GM12865 (cell line): ENCODE data around the gene VWA8.
"Not testable (repeated sequence)": the region's sequence is repeated elsewhere in the genome, so short reads cannot be mapped to it uniquely, and the experiment has no call there.

Source experiments
- DNase-seq: peaks from one replicate; pipeline ENCODE4 v3.0.0; 2010; ENCODE audit warnings: low read depth
- H3K4me3 ChIP-seq: 2 replicates; pipeline ENCODE4 v1.5.1; 2011; ENCODE audit warnings: mild to moderate bottlenecking, low read depth, low read length, control low read depth
- CTCF ChIP-seq: IDR thresholded peaks from 2 replicates; pipeline ENCODE4 v1.5.1; 2011; ENCODE audit warnings: low read length, control low read depth, low read depth, inconsistent platforms; ENCODE audit not compliant: insufficient read depth; ENCODE audit errors: missing control alignments

VWA8 gene

GRCh38 chr13:41813426-41813825 lies 147.5 kb downstream of the VWA8 start:
- H3K4me3 ChIP-seq, result no peak overlapping the region
- DNase-seq, result no peak
- TF ChIP-seq CTCF, result no peak

- H3K4me3 ChIP-seq, result no peak overlapping the region
- DNase-seq, result peak; percentile 71
- no peak for TF ChIP-seq CTCF
Measured at GRCh38 chr13:41812851-41813250, 148.1 kb downstream of the VWA8 start.

- TF ChIP-seq CTCF, result no peak
- H3K4me3 ChIP-seq, result no peak overlapping the region
- no peak for DNase-seq
Measured at GRCh38 chr13:41812237-41812636, 148.7 kb downstream of the VWA8 start.

GRCh38 chr13:41811588-41812021 lies 149.3 kb downstream of the VWA8 start:
- no peak overlapping the region for H3K4me3 ChIP-seq
- no peak for TF ChIP-seq CTCF
- DNase-seq, result peak; percentile 71

GRCh38 chr13:41809962-41810361 lies 150.9 kb downstream of the VWA8 start:
- H3K4me3 ChIP-seq, result no peak overlapping the region
- no peak for TF ChIP-seq CTCF
- no peak for DNase-seq

GRCh38 chr13:41803445-41803735 lies 157.5 kb downstream of the VWA8 start:
- not testable (repeated sequence) for H3K4me3 ChIP-seq, DNase-seq

GRCh38 chr13:41802684-41803444 lies 158.0 kb downstream of the VWA8 start:
- DNase-seq, result no peak
- no peak for TF ChIP-seq CTCF
- no peak overlapping the region for H3K4me3 ChIP-seq
